ENCODE results near the gene ZBTB46.
A peak's percentile ranks its signal among the peaks of the same experiment; 100 is the strongest.
"Not testable (repeated sequence)": the region's sequence is repeated elsewhere in the genome, so short reads cannot be mapped to it uniquely, and the experiment has no call there.

ZBTB46 gene

GRCh38 chr20:63858393-63859165, 27.5 kb upstream of the ZBTB46 start:
- peak in 1 of 3 experiments; percentile 56 for DNase-seq

GRCh38 chr20:63857764-63858392, 26.8 kb upstream of the ZBTB46 start:
- peak in 1 of 3 experiments; percentile 53 for DNase-seq

GRCh38 chr20:63856098-63856511, 25.0 kb upstream of the ZBTB46 start:
- no peak for DNase-seq

- peak in 2 of 3 experiments; percentile 20 to 23 for DNase-seq
These were observed 24.5 kb upstream of the ZBTB46 start for GRCh38 chr20:63855363-63856097.

GRCh38 chr20:63854766-63855362, 23.8 kb upstream of the ZBTB46 start:
- peak in 2 of 3 experiments; percentile 26 to 45 for DNase-seq

- DNase-seq = peak in 1 of 3 experiments; percentile 21
These were observed 23.2 kb upstream of the ZBTB46 start for GRCh38 chr20:63854069-63854765.

- not testable (repeated sequence) for DNase-seq
These were observed 22.6 kb upstream of the ZBTB46 start for GRCh38 chr20:63853733-63854068.

GRCh38 chr20:63851548-63851943, 20.5 kb upstream of the ZBTB46 start:
- not testable (repeated sequence) for DNase-seq

GRCh38 chr20:63850689-63851547, 19.9 kb upstream of the ZBTB46 start:
- no peak for DNase-seq

- no peak for DNase-seq
These were observed 17.2 kb upstream of the ZBTB46 start for GRCh38 chr20:63848003-63848911.

GRCh38 chr20:63847237-63848002, 16.4 kb upstream of the ZBTB46 start:
- no peak for DNase-seq

- DNase-seq = no peak
These were observed 15.8 kb upstream of the ZBTB46 start for GRCh38 chr20:63846888-63847236.

- peak in 2 of 3 experiments; percentile 49 to 60 for DNase-seq
These were observed 15.2 kb upstream of the ZBTB46 start for GRCh38 chr20:63846128-63846771.

- no peak for DNase-seq
These were observed 13.5 kb upstream of the ZBTB46 start for GRCh38 chr20:63844511-63844991.

- peak in 2 of 3 experiments; percentile 19 to 36 for DNase-seq
These were observed 12.7 kb upstream of the ZBTB46 start for GRCh38 chr20:63843778-63844177.

- no peak for DNase-seq
These were observed 12.2 kb upstream of the ZBTB46 start for GRCh38 chr20:63843222-63843621.

GRCh38 chr20:63842258-63842657, 11.2 kb upstream of the ZBTB46 start:
- no peak for DNase-seq

GRCh38 chr20:63840405-63840828, 9.4 kb upstream of the ZBTB46 start:
- DNase-seq = no peak

GRCh38 chr20:63839620-63840019, 8.6 kb upstream of the ZBTB46 start:
- no peak for DNase-seq
